Measurements from ENCODE around the gene OSTF1. TPM values are rescaled to one million over a fixed set of nuclear protein-coding genes. Genes with fewer than 3 reads are reported as not detected.

OSTF1 gene
- total and polyA plus RNA-seq, 10 of the 15 experiments (the other 5 are each of a cell fraction or from before 2014, with no cell fraction given), result 36.2 to 82.4 (median 46.9) TPM

GRCh38 chr9:75072895-75073294 is 15.4 kb upstream of the OSTF1 start:
- SMC1A ChIA-PET (ENCODE audit: uncharacterized antibody, unreplicated experiment), result no interaction called here
- in situ Hi-C loops (cut with MboI), result no loop called here
- TF ChIP-seq CREB1 (IDR thresholded peaks at IDR 0.05; ENCODE audit: low read depth) (no peak), PML (IDR thresholded peaks at IDR 0.05; ENCODE audit: low read length) (no peak), PAX8 (IDR thresholded peaks at IDR 0.05) (no peak), CEBPZ (IDR thresholded peaks at IDR 0.05; ENCODE audit: low read depth, low read length) (no peak), STAT3 (IDR thresholded peaks at IDR 0.05; ENCODE audit: low read depth, low read length) (no peak), IRF3 (IDR thresholded peaks at IDR 0.05) (no peak), ZBTB11 (CRISPR knock-in tag; IDR thresholded peaks at IDR 0.05) (no peak), SUZ12 (IDR thresholded peaks at IDR 0.05; ENCODE audit: unreplicated experiment) (no peak), ASH2L (IDR thresholded peaks at IDR 0.05; ENCODE audit: borderline replicate concordance, low read depth) (no peak), SUPT20H (IDR thresholded peaks at IDR 0.05; ENCODE audit: borderline replicate concordance, control insufficient read depth, low read depth, low read length) (no peak), POU2F2 (IDR thresholded peaks at IDR 0.05; ENCODE audit: borderline replicate concordance, low read depth, low read length) (no peak), HCFC1 (IDR thresholded peaks at IDR 0.05; ENCODE audit: low read length) (no peak), TAF1 (IDR thresholded peaks at IDR 0.05; ENCODE audit: borderline replicate concordance, low read depth, low read length) (no peak)

More at GRCh38 chr9:75072895-75073294, 15.4 kb upstream of the OSTF1 start:
- no peak overlapping the region for H2AFZ ChIP-seq (ENCODE audit: control insufficient read depth, low read depth, low read length)
- CTCF ChIA-PET, result interaction anchor here (1.3 to 5.8 kb wide), 5 partner anchors 43 to 302 kb away, joined by 3 to 113 read pairs (median 5); no protein-coding TSS in a partner anchor
- H3K4me3 ChIP-seq, result no peak overlapping the region
- H3K4me2 ChIP-seq (ENCODE audit: control insufficient read depth, insufficient read depth), result no peak overlapping the region
- no peaks in the 10 kb centered on the region for H3K36me3 ChIP-seq (ENCODE audit: control insufficient read depth in 2 of 2, insufficient read depth in 2 of 2, low read length in 1 of 2)
- intact Hi-C loops (cut with micrococcal nuclease; ENCODE audit: unreplicated experiment), result no loop called here
- no peak for ATAC-seq
- H4K20me1 ChIP-seq (ENCODE audit: control insufficient read depth, insufficient read depth), result no peaks in the 10 kb centered on the region
- no peaks in the 10 kb centered on the region for H3K27me3 ChIP-seq (replicated peaks in 1 of 2; ENCODE audit: control insufficient read depth in 2 of 2, insufficient read depth in 2 of 2, low read length in 1 of 2)
- RAD21 ChIA-PET (ENCODE audit: unreplicated experiment), result interaction anchor here (4.2 kb wide), 1 partner anchor 299 kb away, joined by 24 read pairs; no protein-coding TSS in a partner anchor
- H3K27ac ChIP-seq (ENCODE audit: control insufficient read depth, insufficient read depth), result no peak overlapping the region
- no peaks in the 10 kb centered on the region for H3K9me3 ChIP-seq (replicated peaks; ENCODE audit: control insufficient read depth, insufficient read depth, low read length)
- no peak for DNase-seq (ENCODE audit: low read depth, low spot score)
- POLR2A ChIA-PET, result no interaction called here
- BruUV-seq (replicated peaks), result no TSS peak
- 98% methylated on average over 4 of the region's 4 CpGs for WGBS (ENCODE audit: insufficient coverage, insufficient replicate concordance, low lambda C conversion rate, missing lambda C conversion rate)
- no peaks in the 10 kb centered on the region; the same call in 1 of the 2 replicates for H3K4me1 ChIP-seq (ENCODE audit: control insufficient read depth, insufficient read depth, low read length)
- no peak overlapping the region for H3K9ac ChIP-seq (ENCODE audit: control insufficient read depth, insufficient read depth, low read length)
- no peaks in the 10 kb centered on the region for H3K79me2 ChIP-seq (ENCODE audit: control insufficient read depth, insufficient read depth, low read length)
- FAIRE-seq, result no peak

All from GM12878 (cell line).